H1 (cell line): ENCODE data around the gene GFY. TPM values are rescaled to one million over a fixed set of nuclear protein-coding genes. Genes with fewer than 3 reads are reported as not detected.

Experiments used
- CTCF ChIA-PET: fragments of 300-600 bp; sonication (Branson Sonifier 250); formaldehyde crosslinking; loops from one replicate; lab custom pipeline; 2021; ENCODE audit not compliant: partially characterized antibody; lab: Charles Lee
- POLR2A ChIA-PET: fragments of 300-600 bp; sonication (Branson Sonifier 250); formaldehyde crosslinking; loops from one replicate; lab custom pipeline; 2021; ENCODE audit warnings: inconsistent platforms; ENCODE audit not compliant: partially characterized antibody; lab: Charles Lee
- DNase-seq, 2 experiments: peaks; one replicate each; pipeline versions ENCODE4 v3.0.0 to v3.0.0-alpha.2; 2010 to 2022; ENCODE audit warnings: low spot score in 2 of 2, low read depth in 1 of 2, mixed read lengths in 1 of 2
- FAIRE-seq: peaks from 2 replicates; lab custom pipeline; 2011; peaks lifted over from hg19 to GRCh38; lab: Jason Lieb, UNC
- H2AFZ ChIP-seq: 2 replicates; pipeline ENCODE4 v1.8.1; 2012; ENCODE audit warnings: low read length, inconsistent platforms
- H2AK5ac ChIP-seq: 2 replicates; pipeline ENCODE4 v1.6.1; 2013; ENCODE audit warnings: low read depth, low read length
- H2BK120ac ChIP-seq: replicated peaks from 2 replicates; pipeline ENCODE3; 2013; ENCODE audit warnings: low read depth, low read length, inconsistent platforms
- H2BK12ac ChIP-seq: 2 replicates; pipeline ENCODE4 v1.6.1; 2013; ENCODE audit warnings: low read depth, low read length
- H2BK15ac ChIP-seq: 2 replicates; pipeline ENCODE4 v1.6.1; 2013; ENCODE audit warnings: low read length
- H2BK20ac ChIP-seq: 2 replicates; pipeline ENCODE4 v1.6.1; 2013; ENCODE audit warnings: low read length
- H2BK5ac ChIP-seq: 2 replicates; pipeline ENCODE4 v1.6.1; 2013; ENCODE audit warnings: low read depth, low read length
- H3K14ac ChIP-seq: 2 replicates; pipeline ENCODE4 v1.6.1; 2013; ENCODE audit warnings: inconsistent platforms; ENCODE audit not compliant: insufficient read length
- H3K18ac ChIP-seq: 2 replicates; pipeline ENCODE4 v1.6.1; 2013; ENCODE audit warnings: low read length; ENCODE audit errors: extremely low read depth
- H3K23ac ChIP-seq: 2 replicates; pipeline ENCODE4 v1.6.1; 2013; ENCODE audit warnings: inconsistent platforms; ENCODE audit not compliant: insufficient read length
- H3K23me2 ChIP-seq: 2 replicates; pipeline ENCODE4 v1.6.1; 2013; ENCODE audit warnings: low read depth, low read length
- H3K27ac ChIP-seq: 2 replicates; pipeline ENCODE4 v1.6.1; 2011; ENCODE audit warnings: low read depth, low read length, inconsistent platforms
- H3K27me3 ChIP-seq, 4 experiments: replicated peaks in 1 of 4; 1 replicate in 1 of 4; 2 replicates in 3 of 4; pipeline versions ENCODE4 v1.6.1 to v1.8.1; 2011 to 2013; ENCODE audit warnings: low read length in 3 of 4, mild to moderate bottlenecking in 3 of 4, inconsistent platforms in 2 of 4, mixed read lengths in 2 of 4, moderate library complexity in 1 of 4; ENCODE audit not compliant: control insufficient read depth in 3 of 4, insufficient read depth in 3 of 4; ENCODE audit errors: extremely low read depth in 1 of 4
- H3K36me3 ChIP-seq, 4 experiments: 2 replicates each; pipeline versions ENCODE4 v1.6.1 to v1.8.1; 2011 to 2013; ENCODE audit warnings: mild to moderate bottlenecking in 4 of 4, low read length in 3 of 4, moderate library complexity in 2 of 4, control low read depth in 1 of 4, inconsistent platforms in 1 of 4; ENCODE audit not compliant: insufficient read depth in 4 of 4, control insufficient read depth in 2 of 4
- H3K4ac ChIP-seq: replicated peaks from 2 replicates; pipeline ENCODE3; 2013; ENCODE audit warnings: low read length, low read depth, mixed read lengths, inconsistent platforms; ENCODE audit not compliant: insufficient read length
- H3K4me1 ChIP-seq, 4 experiments: replicated peaks in 1 of 4; 1 replicate in 1 of 4; 2 replicates in 3 of 4; pipeline versions ENCODE4 v1.6.1 to v1.8.1; 2011 to 2013; ENCODE audit warnings: low read length in 3 of 4, inconsistent platforms in 2 of 4, mixed read lengths in 1 of 4; ENCODE audit not compliant: insufficient read depth in 4 of 4, control insufficient read depth in 3 of 4
- H3K4me2 ChIP-seq, 2 experiments: 2 replicates each; pipeline versions ENCODE4 v1.6.1 to v1.8.1; 2011 to 2013; ENCODE audit warnings: low read depth in 2 of 2, low read length in 2 of 2, control low read depth in 1 of 2, inconsistent platforms in 1 of 2, mild to moderate bottlenecking in 1 of 2; ENCODE audit not compliant: insufficient read depth in 1 of 2
- H3K4me3 ChIP-seq, 4 experiments: fragments of 200-600, 300-600 bp in 1 of 4; sonication (generic), shearing (Covaris generic), sonication (Bioruptor Twin) in 1 of 4; 2 replicates each; pipeline versions ENCODE4 v1.5.1 to v1.8.1; 2011 to 2016; ENCODE audit warnings: low read length in 4 of 4, low read depth in 3 of 4, control low read depth in 2 of 4, inconsistent platforms in 2 of 4, mild to moderate bottlenecking in 2 of 4, mixed read lengths in 1 of 4, moderate library complexity in 1 of 4; ENCODE audit not compliant: insufficient read depth in 2 of 4; ENCODE audit errors: extremely low read depth in 1 of 4
- H3K56ac ChIP-seq: replicated peaks from 2 replicates; pipeline ENCODE3; 2013; ENCODE audit warnings: low read depth, mild to moderate bottlenecking, mixed read lengths, low read length, inconsistent platforms; ENCODE audit not compliant: insufficient read length
- H3K79me1 ChIP-seq: 2 replicates; pipeline ENCODE4 v1.6.1; 2013; ENCODE audit warnings: low read depth, low read length, control low read depth
- H3K79me2 ChIP-seq, 2 experiments: 2 replicates each; pipeline versions ENCODE4 v1.6.1 to v1.8.1; 2012 to 2013; ENCODE audit warnings: low read length in 2 of 2, mild to moderate bottlenecking in 2 of 2, inconsistent platforms in 1 of 2; ENCODE audit not compliant: insufficient read depth in 2 of 2, control insufficient read depth in 1 of 2
- H3K9ac ChIP-seq, 4 experiments: replicated peaks in 1 of 4; 1 replicate in 1 of 4; 2 replicates in 3 of 4; pipeline versions ENCODE4 v1.6.1 to v1.8.1; 2011 to 2013; ENCODE audit warnings: low read depth in 3 of 4, low read length in 3 of 4, control low read depth in 2 of 4, mild to moderate bottlenecking in 2 of 4, moderate library complexity in 2 of 4, inconsistent platforms in 1 of 4; ENCODE audit errors: extremely low read depth in 1 of 4
- H3K9me3 ChIP-seq, 2 experiments: 2 replicates each; pipeline versions ENCODE4 v1.6.1 to v1.8.1; 2012 to 2013; ENCODE audit warnings: mild to moderate bottlenecking in 2 of 2, moderate library complexity in 2 of 2, control low read depth in 1 of 2, inconsistent platforms in 1 of 2, low read depth in 1 of 2, low read length in 1 of 2, mixed read lengths in 1 of 2; ENCODE audit not compliant: insufficient read depth in 2 of 2
- H4K20me1 ChIP-seq, 2 experiments: replicated peaks in 1 of 2; 2 replicates each; pipeline versions ENCODE3 to v1.8.1; 2011 to 2013; ENCODE audit warnings: inconsistent platforms in 2 of 2, low read length in 2 of 2, mild to moderate bottlenecking in 1 of 2; ENCODE audit not compliant: insufficient read depth in 2 of 2, control insufficient read depth in 1 of 2
- H4K5ac ChIP-seq: 2 replicates; pipeline ENCODE4 v1.6.1; 2013; ENCODE audit warnings: low read length, low read depth, mixed read lengths, inconsistent platforms; ENCODE audit not compliant: insufficient read length
- H4K8ac ChIP-seq: 2 replicates; pipeline ENCODE4 v1.8.0; 2013; ENCODE audit warnings: mild to moderate bottlenecking, moderate library complexity, low read length, inconsistent platforms; ENCODE audit not compliant: insufficient read depth; ENCODE audit errors: extremely low read depth
- H4K91ac ChIP-seq: replicated peaks from 2 replicates; pipeline ENCODE3; 2013; ENCODE audit warnings: low read length, mixed read lengths, inconsistent platforms; ENCODE audit not compliant: insufficient read length
- CBX5 ChIP-seq: fragments of 300-800, 300-1000 bp; sonication (generic); IDR thresholded peaks from 2 replicates; pipeline ENCODE4 v1.7.1; 2016; ENCODE audit warnings: antibody characterized with exemption, low read length, low read depth
- CHD2 ChIP-seq: IDR thresholded peaks from 2 replicates; pipeline ENCODE4 v1.6.1; 2012; ENCODE audit warnings: low read length, improper control_type of control experiment
- EP300 ChIP-seq, 2 experiments: IDR thresholded peaks; 1 replicate in 1 of 2; 2 replicates in 1 of 2; pipeline ENCODE4 v1.6.1; 2011 to 2012; ENCODE audit warnings: low read depth in 2 of 2, low read length in 2 of 2, mild to moderate bottlenecking in 2 of 2, borderline replicate concordance in 1 of 2, inconsistent platforms in 1 of 2, moderate library complexity in 1 of 2
- HDAC2 ChIP-seq, 2 experiments: fragments of 300-600 bp in 1 of 2; sonication (generic) in 1 of 2; IDR thresholded peaks; 2 replicates each; pipeline ENCODE4 v1.6.1; 2011 to 2012; ENCODE audit warnings: low read depth in 2 of 2, low read length in 2 of 2, mild to moderate bottlenecking in 2 of 2, moderate library complexity in 2 of 2, borderline replicate concordance in 1 of 2, inconsistent platforms in 1 of 2
- HDAC6 ChIP-seq: IDR thresholded peaks from one replicate; pipeline ENCODE4 v1.7.1; 2012; ENCODE audit warnings: low read depth, mild to moderate bottlenecking, inconsistent platforms, low read length, moderate library complexity
- PHF8 ChIP-seq: fragments of 200-600 bp; sonication (generic); conservative IDR thresholded peaks from 2 replicates; pipeline ENCODE4 v1.7.1; 2012; ENCODE audit warnings: low read depth, mild to moderate bottlenecking, inconsistent platforms, low read length, moderate library complexity
- RBBP5 ChIP-seq: IDR thresholded peaks from 2 replicates; pipeline ENCODE4 v1.7.1; 2012; ENCODE audit warnings: low read depth, mild to moderate bottlenecking, inconsistent platforms, low read length, moderate library complexity, borderline replicate concordance
- SIN3A ChIP-seq, 2 experiments: IDR thresholded peaks in 1 of 2; conservative IDR thresholded peaks in 1 of 2; 2 replicates each; pipeline ENCODE4 v1.6.1; 2011 to 2012; ENCODE audit warnings: low read length in 2 of 2, improper control_type of control experiment in 1 of 2, low read depth in 1 of 2, mild to moderate bottlenecking in 1 of 2
- SP2 ChIP-seq: IDR thresholded peaks from 2 replicates; pipeline ENCODE4 v1.6.1; 2012; ENCODE audit warnings: mild to moderate bottlenecking, low read length, inconsistent platforms
- TAF1 ChIP-seq: IDR thresholded peaks from 2 replicates; pipeline ENCODE4 v1.6.1; 2011; ENCODE audit warnings: mild to moderate bottlenecking, low read depth, low read length
- TBP ChIP-seq: IDR thresholded peaks from 2 replicates; pipeline ENCODE4 v1.6.1; 2011; ENCODE audit warnings: low read depth, low read length, improper control_type of control experiment
- TCF12 ChIP-seq: IDR thresholded peaks from 2 replicates; pipeline ENCODE4 v1.6.1; 2011; ENCODE audit warnings: low read depth, mild to moderate bottlenecking, low read length
- TEAD4 ChIP-seq: IDR thresholded peaks from 2 replicates; pipeline ENCODE4 v1.6.1; 2012; ENCODE audit warnings: low read depth, low read length, inconsistent platforms, mixed read lengths
- WGBS, 2 experiments: shearing (Covaris generic) in 1 of 2; methylation state at CpG; one replicate each; pipeline versions ENCODE4 v1.1.6 to v1.1.7; 2013 to 2015; ENCODE audit warnings: low lambda C conversion rate in 2 of 2, mixed read lengths in 2 of 2, inconsistent platforms in 1 of 2, low coverage in 1 of 2, missing lambda C conversion rate in 1 of 2; ENCODE audit not compliant: insufficient replicate concordance in 2 of 2, insufficient coverage in 1 of 2, insufficient read length in 1 of 2; ENCODE audit errors: extremely low coverage in 1 of 2, missing lambda C conversion rate in 1 of 2; 5-methylcytosine and 5-hydroxymethylcytosine counted together
- polyA plus RNA-seq, 7 experiments: library from polyadenylated mRNA; depleted of rRNA in 3 of 7; stranded (reverse) in 5 of 7; unstranded in 2 of 7; fragments of >200 nt in 5 of 7; fragments of 200-250 nt in 2 of 7; gene quantifications; 1 replicate in 5 of 7; 2 replicates in 1 of 7; 4 replicates in 1 of 7; pipeline versions ENCODE4 v1.2.1 to v1.2.3, GENCODE V29; 2011 to 2013; ENCODE audit warnings: missing spikeins in 2 of 7, mixed read lengths in 2 of 7
- total RNA-seq: library from RNA; stranded (reverse); fragmentation: NEBNext Ultra II Directional; extraction: Animal tissue kit (Norgen Biotek cat#: 25700); gene quantifications from 2 replicates; pipeline ENCODE4 v1.2.1, GENCODE V29; 2021

Gene GFY
- total and polyA plus RNA-seq, 2 of the 8 experiments (the other 6 are each of a cell fraction or from before 2014, with no cell fraction given) = 0.68 to 0.93 TPM

- Histone ChIP-seq H3K79me1 (peaks cover 2% of the 10 kb centered on the region), H2AK5ac (no peak overlapping the region), H3K4me2 (peak overlapping the region in 1 of 2 experiments; percentile 24; a peak in 1 of 4 replicates), H4K20me1 (peaks cover 9 to 15% of the 10 kb centered on the region in 2 experiments), H3K27ac (no peak overlapping the region), H2BK15ac (no peak overlapping the region), H3K56ac (no peak overlapping the region), H3K36me3 (peaks cover 11 to 17% (median 12%) of the 10 kb centered on the region in 4 experiments; a peak in 6 of 8 replicates), H2BK120ac (no peak overlapping the region), H3K9me3 (no peaks in the 10 kb centered on the region), H2AFZ (no peak overlapping the region), H3K18ac (no peak overlapping the region), H3K4me1 (peaks cover 0 to 14% (median 10%) of the 10 kb centered on the region in 4 experiments; a peak in 6 of 7 replicates), H3K4ac (no peak overlapping the region), H3K9ac (peak overlapping the region in 1 of 4 experiments; percentile 4; a peak in 2 of 7 replicates), H4K91ac (no peak overlapping the region), H2BK12ac (no peak overlapping the region), H4K8ac (no peak overlapping the region), H3K79me2 (peaks cover 0 to 14% of the 10 kb centered on the region in 2 experiments; a peak in 2 of 4 replicates), H3K23me2 (peaks cover 2% of the 10 kb centered on the region), H3K27me3 (no peaks in the 10 kb centered on the region), H2BK5ac (no peak overlapping the region), H3K4me3 (no peak overlapping the region), H3K23ac (no peak overlapping the region), H3K14ac (no peak overlapping the region), H2BK20ac (no peak overlapping the region), H4K5ac (no peak overlapping the region)
- POLR2A ChIA-PET = interaction anchor here (1.0 to 2.3 kb wide), 10 partner anchors 10 to 94 kb away, joined by 3 to 11 read pairs (median 4); partner anchors contain the start of gene RPS11
- CTCF ChIA-PET = interaction anchor here (1.1 to 7.9 kb wide), 9 partner anchors 18 to 122 kb away, joined by 3 to 88 read pairs (median 4); no protein-coding TSS in a partner anchor
- FAIRE-seq (no peak), DNase-seq (no peak)
- no peak for TF ChIP-seq PHF8
- no peak for TF ChIP-seq CHD2
- TF ChIP-seq HDAC6 = no peak
- TF ChIP-seq TAF1 = no peak
- no peak for TF ChIP-seq HDAC2 (IDR thresholded peaks at IDR 0.05; ENCODE audit: borderline replicate concordance in 1 of 2, low read depth in 2 of 2, low read length in 2 of 2)
- no peak for TF ChIP-seq TBP
- no peak for TF ChIP-seq EP300 (IDR thresholded peaks at IDR 0.05; ENCODE audit: borderline replicate concordance in 1 of 2, low read depth in 2 of 2, low read length in 2 of 2)
- TF ChIP-seq TEAD4 = no peak
- TF ChIP-seq RBBP5 = no peak
- no peak for TF ChIP-seq SP2
- no peak for TF ChIP-seq CBX5
- no peak for TF ChIP-seq SIN3A (conservative IDR thresholded peaks at IDR 0.05 in 1 of 2, IDR thresholded peaks at IDR 0.05 in 1 of 2; ENCODE audit: low read depth in 1 of 2, low read length in 2 of 2)
- no peak for TF ChIP-seq TCF12
- WGBS, 2 experiments = 90% methylated on average over 6 of the region's 6 CpGs; no CpG with 5 or more reads in 1 of the 2 experiments
Measured at GRCh38 chr19:49448432-49448786, 23.2 kb downstream of the GFY start.
